GM19193 (cell line): ENCODE data around the gene RUNX1.

Experiments used
- POLR2A ChIP-seq: IDR thresholded peaks from 4 replicates; pipeline ENCODE4 v1.6.1; 2011; ENCODE audit not compliant: insufficient read depth, insufficient read length; ENCODE audit errors: extremely low read depth

The RUNX1 gene

DNA sequence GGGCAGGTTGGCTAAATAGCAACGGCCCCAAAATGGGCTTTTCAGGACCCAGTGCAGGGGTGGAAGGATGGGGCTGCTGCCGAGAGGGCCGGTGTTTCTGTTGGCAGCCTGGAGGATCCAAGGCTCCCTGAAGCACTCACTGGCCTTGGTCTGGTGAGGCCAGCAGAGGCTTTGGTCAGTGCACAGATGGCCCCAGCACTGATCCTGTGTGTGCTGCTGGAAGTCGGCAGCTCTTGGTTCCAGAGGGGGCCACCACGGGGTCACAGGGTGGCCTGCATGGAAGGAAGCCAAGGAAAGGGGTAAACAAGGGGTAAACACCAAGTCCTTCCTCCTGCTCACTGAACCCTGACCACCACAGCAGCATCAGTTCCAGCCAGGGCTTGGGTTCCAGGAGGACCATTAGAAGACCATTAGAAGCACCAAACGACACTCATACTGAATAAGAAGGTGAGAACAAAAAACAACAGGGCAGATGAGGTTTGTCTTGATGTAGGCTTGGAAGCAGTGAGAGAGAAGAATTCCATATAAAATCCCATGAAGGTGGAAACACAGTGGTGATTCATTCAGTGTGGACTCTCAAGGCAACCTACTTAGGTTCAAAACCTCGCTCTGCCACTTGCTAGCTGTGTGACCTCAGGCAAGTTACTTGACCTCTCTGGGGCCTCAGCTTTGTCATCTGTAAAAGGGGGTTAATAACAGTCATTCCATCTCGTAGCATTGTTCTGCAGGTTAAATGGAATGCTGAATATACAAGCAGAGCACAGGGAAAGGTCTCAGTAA lies 184.5 kb downstream of the RUNX1 start:
- TF ChIP-seq POLR2A: no peak

DNA sequence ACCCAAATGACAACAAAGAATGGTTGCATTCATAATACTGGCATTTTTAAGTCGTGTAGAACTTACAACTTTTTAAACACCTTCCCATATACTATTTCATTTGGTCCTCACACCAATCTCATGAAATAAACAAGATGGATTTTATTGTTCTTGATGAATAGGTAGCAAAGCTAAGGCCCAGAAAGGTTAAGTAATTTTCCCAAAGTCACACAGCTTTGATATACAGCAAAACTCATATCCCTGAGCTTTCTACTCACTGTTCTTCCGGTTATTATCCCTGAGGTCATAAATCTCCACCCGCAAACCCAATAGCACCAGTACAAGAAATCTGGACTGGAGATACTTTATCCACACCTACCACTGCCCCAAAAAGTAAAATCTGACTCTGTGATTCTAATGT lies 186.2 kb downstream of the RUNX1 start:
- TF ChIP-seq POLR2A: no peak

- no peak for TF ChIP-seq POLR2A
These were observed 187.8 kb downstream of the RUNX1 start for GRCh38 chr21:34861258-34861657.

DNA sequence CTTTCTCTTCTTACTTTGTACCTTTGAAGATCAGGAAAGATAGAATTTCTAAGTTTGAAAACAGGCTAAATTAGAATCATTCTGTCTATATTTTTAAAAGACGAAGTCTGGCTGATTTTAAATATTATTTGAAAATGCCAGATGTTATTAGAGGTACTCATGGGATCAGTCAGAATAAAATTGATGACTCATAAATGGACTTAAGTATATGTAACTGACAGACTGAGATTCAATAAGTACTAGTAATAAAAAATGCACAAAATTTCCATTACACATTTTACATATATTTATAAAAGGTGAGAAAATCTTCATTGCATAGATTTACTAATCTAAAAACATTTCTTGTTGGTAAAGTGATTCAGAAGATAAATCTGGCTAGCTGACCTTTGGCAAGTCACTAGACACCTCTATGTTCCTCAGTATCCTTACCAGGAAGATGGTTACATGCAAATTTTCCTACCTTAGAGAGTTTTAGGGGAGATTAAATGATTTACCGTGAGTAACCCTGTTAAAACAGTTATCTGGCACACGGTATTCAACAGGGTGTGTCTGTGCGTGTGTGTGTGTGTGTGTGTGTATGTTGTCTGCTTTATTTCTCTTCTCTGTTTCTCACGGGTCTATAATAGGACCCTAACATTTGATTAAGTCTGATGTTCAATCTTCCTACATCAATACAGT lies 189.0 kb downstream of the RUNX1 start:
- TF ChIP-seq POLR2A: no peak

GRCh38 chr21:34858559-34858958 lies 190.5 kb downstream of the RUNX1 start:
- TF ChIP-seq POLR2A: no peak

GRCh38 chr21:34857874-34858273 lies 191.2 kb downstream of the RUNX1 start:
- no peak for TF ChIP-seq POLR2A

- TF ChIP-seq POLR2A: no peak
These were observed 191.9 kb downstream of the RUNX1 start for GRCh38 chr21:34857122-34857713.

DNA sequence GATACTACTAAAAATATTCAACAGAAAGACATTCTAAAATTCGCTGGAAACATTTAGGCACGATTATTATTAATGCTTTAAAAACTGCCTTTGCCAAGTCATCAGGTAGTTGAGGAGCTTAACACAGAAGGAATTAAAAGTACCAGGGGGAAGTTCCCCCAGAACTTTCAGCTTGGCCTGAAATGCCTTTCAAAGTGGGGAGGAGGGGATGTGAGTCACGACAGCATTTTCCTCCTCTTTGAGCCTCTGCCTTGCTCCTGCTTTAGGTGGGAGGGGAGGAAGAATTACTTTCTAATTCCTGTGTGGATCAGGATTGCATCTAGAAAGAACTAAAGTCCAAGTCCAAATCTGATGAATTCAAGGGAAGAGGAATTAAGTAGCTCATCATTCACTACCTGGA lies 196.7 kb downstream of the RUNX1 start:
- TF ChIP-seq POLR2A: no peak

DNA sequence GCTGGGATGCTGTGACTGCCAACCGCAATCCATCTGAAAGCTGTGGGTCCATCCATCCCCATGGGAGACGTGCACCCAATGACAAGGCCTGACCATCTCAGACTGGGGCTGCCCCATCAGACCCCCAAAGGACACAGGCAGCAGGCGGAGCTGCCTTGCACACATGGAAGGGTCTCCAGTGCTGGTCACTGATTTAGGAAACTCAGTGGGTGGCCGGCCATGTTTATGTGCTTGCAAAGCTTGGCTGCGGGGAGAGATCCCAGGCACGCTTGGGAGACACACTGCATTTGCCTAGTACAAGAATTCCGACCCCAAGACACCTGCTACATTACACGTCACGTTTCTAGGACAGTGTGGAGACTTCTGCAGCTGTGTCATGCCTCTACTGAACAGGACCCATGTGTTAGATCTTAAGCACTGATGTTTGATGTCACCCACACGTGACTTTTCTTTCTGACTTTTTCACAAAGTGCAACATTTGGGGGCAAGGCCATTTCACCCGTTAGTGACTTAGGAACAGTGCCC lies 198.9 kb downstream of the RUNX1 start:
- TF ChIP-seq POLR2A: no peak

DNA sequence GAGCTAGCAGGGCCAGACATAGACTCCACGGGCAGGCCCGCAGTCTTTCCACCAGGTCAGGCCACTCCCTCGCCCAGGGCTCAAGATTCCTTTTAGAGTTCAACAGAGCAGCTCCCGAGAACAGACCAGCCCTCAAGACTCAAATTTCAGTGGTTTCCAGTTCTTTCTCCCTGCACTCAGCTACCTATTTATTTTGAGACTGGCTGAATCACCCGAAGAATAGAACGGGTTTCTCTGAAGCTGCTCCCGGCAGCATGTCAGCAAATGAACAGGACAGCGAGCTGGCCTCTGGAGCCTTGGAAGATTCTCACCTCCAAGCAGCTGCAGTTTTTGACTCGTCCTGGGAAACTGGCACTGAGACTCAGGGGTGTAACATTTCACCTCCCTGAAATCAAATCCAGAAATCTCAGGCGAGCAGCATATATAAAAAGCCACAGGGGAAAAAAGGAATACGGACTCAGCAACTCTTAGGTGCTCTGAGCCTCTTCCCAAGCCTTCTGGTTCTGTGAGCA lies 202.4 kb downstream of the RUNX1 start:
- TF ChIP-seq POLR2A: no peak

DNA sequence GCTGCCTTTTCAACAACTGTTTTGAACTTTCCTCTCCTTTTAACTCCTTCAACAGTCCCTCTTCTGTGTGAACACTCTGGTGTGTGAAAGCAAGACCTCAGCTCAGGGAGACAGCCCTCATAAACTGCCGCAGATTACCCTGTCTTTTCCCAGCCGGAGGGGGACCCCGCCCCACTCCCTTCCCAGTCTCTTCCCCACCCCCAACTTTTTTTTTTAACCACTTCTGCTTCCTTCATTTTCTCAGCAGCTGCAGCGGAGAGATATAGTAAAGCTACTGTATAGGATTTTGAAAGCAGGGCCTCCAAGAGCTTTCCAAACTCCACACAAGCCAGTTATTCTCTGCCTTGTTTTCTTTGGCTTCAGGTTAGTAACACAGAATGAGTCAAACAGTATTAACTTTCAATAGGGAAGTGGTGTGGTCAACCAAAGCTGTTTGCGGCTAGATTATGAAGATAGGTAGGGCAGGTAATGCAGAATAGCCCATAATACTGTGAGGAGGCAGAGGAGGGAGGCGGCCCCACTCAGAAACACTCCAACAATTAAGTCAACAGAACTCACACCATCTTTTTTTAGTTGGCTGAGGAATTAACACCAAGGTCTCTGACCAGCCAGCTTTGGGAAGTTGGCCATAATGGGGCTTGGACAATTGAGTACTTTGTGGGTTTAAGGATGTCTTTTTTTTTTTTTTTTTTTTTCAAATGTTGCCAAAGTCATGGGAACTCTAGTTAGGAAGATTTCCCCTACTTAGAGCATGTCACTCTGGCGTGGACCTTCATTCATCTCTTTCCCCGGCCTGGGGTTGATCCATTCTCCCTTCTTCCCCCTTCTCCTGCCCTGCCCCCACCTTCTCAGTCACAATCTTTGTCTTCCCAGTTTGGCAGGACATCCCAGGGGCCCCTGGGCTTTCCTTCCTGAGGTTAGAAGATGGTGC lies 203.3 kb downstream of the RUNX1 start:
- no peak for TF ChIP-seq POLR2A

- TF ChIP-seq POLR2A: no peak
These were observed 204.2 kb downstream of the RUNX1 start for GRCh38 chr21:34844924-34845238.

DNA sequence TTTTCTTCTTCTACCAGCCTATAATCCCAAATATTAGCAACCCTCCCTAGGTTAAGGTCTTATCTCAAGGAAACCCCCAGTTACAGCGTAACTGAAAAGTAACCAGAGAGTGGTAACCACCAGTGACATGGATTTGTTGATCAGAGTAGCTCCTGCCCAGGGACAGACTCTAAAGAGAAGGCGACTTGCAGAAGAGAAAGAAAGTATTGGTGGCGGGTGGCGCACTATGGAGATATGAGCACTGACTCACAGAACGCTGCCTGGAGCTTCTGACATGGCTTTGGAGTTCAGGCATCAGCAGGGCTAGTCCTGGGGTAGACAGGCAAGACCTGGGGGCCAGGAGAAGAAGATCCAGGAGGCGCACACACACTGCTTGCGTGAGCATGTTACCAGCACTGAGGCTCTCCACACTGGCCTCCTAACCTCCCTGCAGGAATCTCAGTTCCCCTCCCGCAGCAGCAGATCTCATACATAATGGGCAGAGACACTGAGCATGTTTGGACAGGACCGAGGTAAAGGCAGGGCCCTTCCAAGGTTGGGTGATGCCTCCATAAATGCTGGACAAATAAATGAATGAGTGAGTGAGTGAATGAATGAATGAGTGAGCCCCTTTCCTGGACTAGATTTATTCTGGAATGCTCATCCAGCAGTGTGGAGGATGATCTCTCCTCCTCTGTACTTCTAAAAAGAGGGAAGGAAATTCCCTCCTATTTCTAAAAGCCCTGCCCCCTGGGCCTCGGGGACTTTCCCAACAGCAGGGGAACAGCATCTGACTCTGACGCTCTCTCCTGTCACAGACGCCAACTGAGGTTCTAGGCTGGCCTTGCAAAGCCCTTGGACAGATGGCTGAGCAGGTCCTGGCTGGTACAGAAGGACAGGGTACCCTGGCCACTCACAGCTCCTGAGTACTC lies 204.8 kb downstream of the RUNX1 start:
- no peak for TF ChIP-seq POLR2A

DNA sequence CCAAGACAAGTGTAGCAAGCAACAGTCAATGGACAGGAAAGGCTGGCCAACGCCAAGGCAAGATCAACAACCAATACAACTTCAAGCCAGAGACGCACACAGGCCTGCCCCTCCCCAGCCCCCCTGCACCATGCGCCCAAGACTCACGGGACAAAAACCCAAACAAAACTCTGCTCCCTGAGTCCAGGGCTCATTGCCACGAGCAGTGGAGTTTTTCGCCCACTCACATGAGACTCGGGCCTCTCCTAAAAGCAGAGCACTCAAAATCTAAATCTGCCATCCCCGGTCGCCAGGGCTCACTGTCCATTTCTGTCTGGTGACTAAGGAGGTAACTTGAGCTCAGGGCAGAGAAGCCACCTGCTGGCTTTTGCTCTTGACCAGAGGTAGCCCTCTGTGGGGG lies 205.5 kb downstream of the RUNX1 start:
- no peak for TF ChIP-seq POLR2A
